ENCODE data around the gene DDO. TPM values are rescaled to one million over a fixed set of nuclear protein-coding genes. Genes with fewer than 3 reads are reported as not detected.
"Not testable (repeated sequence)": the region's sequence is repeated elsewhere in the genome, so short reads cannot be mapped to it uniquely, and the experiment has no call there.

DDO gene
- total and polyA plus RNA-seq, 2 experiments from 2014 or later = not detected

- Histone ChIP-seq H3K4me2 (ENCODE audit: unreplicated experiment) (no peak overlapping the region), H2AFZ (no peak overlapping the region), H3K4me1 (ENCODE audit: insufficient read depth) (no peaks in the 10 kb centered on the region), H4K20me1 (ENCODE audit: insufficient read depth) (no peaks in the 10 kb centered on the region), H3K27me3 (replicated peaks; ENCODE audit: insufficient read depth) (peaks cover 3% of the 10 kb centered on the region; the same call in 1 of the 2 replicates), H3K9ac (no peak overlapping the region), H3F3A (ENCODE audit: insufficient read depth) (no peaks in the 10 kb centered on the region), H3K27ac (no peak overlapping the region), H3K79me2 (ENCODE audit: insufficient read depth) (no peaks in the 10 kb centered on the region), H3K4me3 (no peak overlapping the region), H3K9me3 (ENCODE audit: low read depth) (no peaks in the 10 kb centered on the region), H3K9me2 (ENCODE audit: insufficient read depth) (no peaks in the 10 kb centered on the region), H3K36me3 (ENCODE audit: low read depth) (no peaks in the 10 kb centered on the region)
- in situ Hi-C loops (cut with MboI) = no loop called here
- WGBS, 2 experiments (ENCODE audit: low coverage in 1 of 2, low lambda C conversion rate in 2 of 2, missing lambda C conversion rate in 2 of 2) = 82 to 89% methylated on average over 1 of the region's 1 CpG
- TF ChIP-seq EZH2 (IDR thresholded peaks at IDR 0.05; ENCODE audit: insufficient read depth, poor library complexity, severe bottlenecking) = no peak
- TF ChIP-seq EZH2phosphoT487 (IDR thresholded peaks at IDR 0.05; ENCODE audit: insufficient read depth, low read depth) = no peak
- DNase-seq = no peak
Observed at GRCh38 chr6:110458476-110458875, 43.1 kb upstream of the DDO start.

- 49 to 54% methylated on average over 8 of the region's 8 CpGs for WGBS, 2 experiments (ENCODE audit: low coverage in 1 of 2, low lambda C conversion rate in 2 of 2, missing lambda C conversion rate in 2 of 2)
- H3K9me2 ChIP-seq (ENCODE audit: insufficient read depth); H3K4me3 ChIP-seq; H3K79me2 ChIP-seq (ENCODE audit: insufficient read depth); H3K9ac ChIP-seq; H3K27me3 ChIP-seq (replicated peaks; ENCODE audit: insufficient read depth); H3K36me3 ChIP-seq (ENCODE audit: low read depth); H3K4me2 ChIP-seq (ENCODE audit: unreplicated experiment); H3F3A ChIP-seq (ENCODE audit: insufficient read depth); H2AFZ ChIP-seq; in situ Hi-C loops (cut with MboI); H3K27ac ChIP-seq; H3K4me1 ChIP-seq (ENCODE audit: insufficient read depth); H3K9me3 ChIP-seq (ENCODE audit: low read depth); H4K20me1 ChIP-seq (ENCODE audit: insufficient read depth): not testable (repeated sequence)
- peak; percentile 49 for DNase-seq
Observed at GRCh38 chr6:110457567-110458175, 42.3 kb upstream of the DDO start.

GRCh38 chr6:110456694-110457093 lies 41.3 kb upstream of the DDO start:
- Histone ChIP-seq H3F3A (ENCODE audit: insufficient read depth) (no peaks in the 10 kb centered on the region), H3K36me3 (ENCODE audit: low read depth) (no peaks in the 10 kb centered on the region), H3K9ac (no peak overlapping the region), H3K27ac (no peak overlapping the region), H3K4me2 (ENCODE audit: unreplicated experiment) (no peak overlapping the region), H3K4me3 (no peak overlapping the region), H4K20me1 (ENCODE audit: insufficient read depth) (no peaks in the 10 kb centered on the region), H3K9me3 (ENCODE audit: low read depth) (no peaks in the 10 kb centered on the region), H3K27me3 (replicated peaks; ENCODE audit: insufficient read depth) (0 out of 2 replicates have a peak, but pooled peaks cover 6% of the 10 kb centered on the region), H2AFZ (no peak overlapping the region), H3K4me1 (ENCODE audit: insufficient read depth) (no peaks in the 10 kb centered on the region), H3K79me2 (ENCODE audit: insufficient read depth) (no peaks in the 10 kb centered on the region), H3K9me2 (ENCODE audit: insufficient read depth) (no peaks in the 10 kb centered on the region)
- in situ Hi-C loops (cut with MboI) = no loop called here
- DNase-seq = no peak
- WGBS, 2 experiments (ENCODE audit: low coverage in 1 of 2, low lambda C conversion rate in 2 of 2, missing lambda C conversion rate in 2 of 2) = 61 to 68% methylated on average over 3 of the region's 3 CpGs
- TF ChIP-seq EZH2phosphoT487 (IDR thresholded peaks at IDR 0.05; ENCODE audit: insufficient read depth, low read depth) = no peak
- no peak for TF ChIP-seq EZH2 (IDR thresholded peaks at IDR 0.05; ENCODE audit: insufficient read depth, poor library complexity, severe bottlenecking)

- 62 to 69% methylated on average over 4 of the region's 4 CpGs for WGBS, 2 experiments (ENCODE audit: low coverage in 1 of 2, low lambda C conversion rate in 2 of 2, missing lambda C conversion rate in 2 of 2)
- H3K9ac ChIP-seq = no peak overlapping the region
- in situ Hi-C loops (cut with MboI) = no loop called here
Observed at GRCh38 chr6:110449541-110449895, 34.1 kb upstream of the DDO start.

More at GRCh38 chr6:110449541-110449895, 34.1 kb upstream of the DDO start:
- no peak overlapping the region for H3K4me2 ChIP-seq (ENCODE audit: unreplicated experiment)
- H2AFZ ChIP-seq = no peak overlapping the region
- H3K9me3 ChIP-seq (ENCODE audit: low read depth) = no peaks in the 10 kb centered on the region
- H3K4me3 ChIP-seq = no peak overlapping the region
- no peaks in the 10 kb centered on the region for H3K36me3 ChIP-seq (ENCODE audit: low read depth)
- TF ChIP-seq EZH2 (IDR thresholded peaks at IDR 0.05; ENCODE audit: insufficient read depth, poor library complexity, severe bottlenecking) (no peak), EZH2phosphoT487 (IDR thresholded peaks at IDR 0.05; ENCODE audit: insufficient read depth, low read depth) (no peak)
- no peak for DNase-seq
- H3K27me3 ChIP-seq (replicated peaks; ENCODE audit: insufficient read depth) = peaks cover 22% of the 10 kb centered on the region; the same call in 1 of the 2 replicates
- H3K79me2 ChIP-seq (ENCODE audit: insufficient read depth) = no peaks in the 10 kb centered on the region
- no peaks in the 10 kb centered on the region for H3K9me2 ChIP-seq (ENCODE audit: insufficient read depth)
- H4K20me1 ChIP-seq (ENCODE audit: insufficient read depth) = no peaks in the 10 kb centered on the region
- no peak overlapping the region for H3K27ac ChIP-seq
- H3F3A ChIP-seq (ENCODE audit: insufficient read depth) = no peaks in the 10 kb centered on the region
- no peaks in the 10 kb centered on the region for H3K4me1 ChIP-seq (ENCODE audit: insufficient read depth)

All from GM23248 (cell line).